HepG2 (cell line): ENCODE results near the gene ENDOD1.

Experiments used
- CTCF ChIP-seq: sonication (generic); formaldehyde crosslinking; IDR thresholded peaks from 2 replicates; pipeline ENCODE4 v1.5.0; 2020; ENCODE audit warnings: mild to moderate bottlenecking, missing genetic modification reagents, moderate library complexity
- EZH2 ChIP-seq: conservative IDR thresholded peaks from 2 replicates; pipeline ENCODE4 v1.6.1; 2012; ENCODE audit warnings: mild to moderate bottlenecking, low read depth, low read length, moderate library complexity
- FOSL2 ChIP-seq: sonication (generic); formaldehyde crosslinking; IDR thresholded peaks from 2 replicates; pipeline ENCODE4 v1.4.0; 2020; ENCODE audit warnings: missing genetic modification reagents
- HDAC6 ChIP-seq: fragments of 200-600 bp; sonication (generic); IDR thresholded peaks from 2 replicates; pipeline ENCODE4 v1.7.0; 2017; ENCODE audit warnings: mild to moderate bottlenecking, antibody characterized with exemption, low read length, low read depth
- HMG20A ChIP-seq: IDR thresholded peaks from 2 replicates; pipeline ENCODE4 v1.6.1; 2016; ENCODE audit warnings: borderline replicate concordance
- REPIN1 ChIP-seq: sonication (generic); formaldehyde crosslinking; IDR thresholded peaks from 2 replicates; pipeline ENCODE4 v1.8.0; 2022; ENCODE audit warnings: missing genetic modification reagents, low read depth, mild to moderate bottlenecking, borderline replicate concordance
- XRCC5 ChIP-seq: fragments of 200-400 bp; formaldehyde crosslinking; optimal IDR thresholded peaks from 2 replicates; pipeline ENCODE3; 2017; ENCODE audit warnings: mild to moderate bottlenecking, low read length
- TF ChIP-seq, protein P1 (sequence below): sonication (generic); formaldehyde crosslinking; IDR thresholded peaks from 2 replicates; pipeline ENCODE4 v1.4.0; 2020; ENCODE audit warnings: missing genetic modification reagents, borderline replicate concordance

DNA sequence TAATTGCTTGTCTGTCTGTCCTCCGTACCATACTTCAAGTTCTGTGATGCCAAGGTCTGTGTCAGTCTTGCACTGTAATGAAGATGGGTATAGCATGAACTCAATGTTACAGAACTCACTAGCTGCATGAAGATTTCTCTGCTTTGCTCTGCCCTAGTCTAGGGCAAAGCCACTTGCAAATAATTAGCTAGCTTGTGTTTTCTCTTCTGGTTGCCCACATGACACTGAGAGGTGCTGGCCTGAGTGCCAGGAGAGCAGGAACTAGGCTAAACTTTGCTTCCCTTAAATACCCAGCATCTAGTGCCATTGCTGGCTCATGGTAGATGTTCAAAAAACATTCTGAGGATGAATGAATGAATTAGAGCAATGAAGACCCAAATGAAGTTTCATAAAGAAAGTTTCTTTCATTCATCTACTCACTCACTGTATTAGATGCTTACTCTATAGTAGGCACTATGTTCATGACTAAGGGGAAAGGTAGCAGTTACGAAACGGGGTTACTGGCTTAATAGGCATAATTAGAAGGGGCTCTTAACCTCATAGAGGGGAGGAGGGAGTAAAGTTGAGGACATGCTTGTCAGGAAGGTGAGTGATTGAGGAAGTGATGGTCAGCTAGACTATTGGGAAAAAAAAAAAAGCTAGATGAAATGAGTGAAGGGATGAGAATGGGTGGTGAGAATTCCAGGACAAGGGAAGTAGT is 4.4 kb upstream of the ENDOD1 start:
- TF ChIP-seq REPIN1 (CRISPR knock-in tag) (no peak), FOSL2 (CRISPR knock-in tag) (no peak), HDAC6 (no peak), CTCF (CRISPR knock-in tag) (no peak), XRCC5 (no peak), HMG20A (no peak), EZH2 (no peak)
- TF ChIP-seq, protein P1, sequence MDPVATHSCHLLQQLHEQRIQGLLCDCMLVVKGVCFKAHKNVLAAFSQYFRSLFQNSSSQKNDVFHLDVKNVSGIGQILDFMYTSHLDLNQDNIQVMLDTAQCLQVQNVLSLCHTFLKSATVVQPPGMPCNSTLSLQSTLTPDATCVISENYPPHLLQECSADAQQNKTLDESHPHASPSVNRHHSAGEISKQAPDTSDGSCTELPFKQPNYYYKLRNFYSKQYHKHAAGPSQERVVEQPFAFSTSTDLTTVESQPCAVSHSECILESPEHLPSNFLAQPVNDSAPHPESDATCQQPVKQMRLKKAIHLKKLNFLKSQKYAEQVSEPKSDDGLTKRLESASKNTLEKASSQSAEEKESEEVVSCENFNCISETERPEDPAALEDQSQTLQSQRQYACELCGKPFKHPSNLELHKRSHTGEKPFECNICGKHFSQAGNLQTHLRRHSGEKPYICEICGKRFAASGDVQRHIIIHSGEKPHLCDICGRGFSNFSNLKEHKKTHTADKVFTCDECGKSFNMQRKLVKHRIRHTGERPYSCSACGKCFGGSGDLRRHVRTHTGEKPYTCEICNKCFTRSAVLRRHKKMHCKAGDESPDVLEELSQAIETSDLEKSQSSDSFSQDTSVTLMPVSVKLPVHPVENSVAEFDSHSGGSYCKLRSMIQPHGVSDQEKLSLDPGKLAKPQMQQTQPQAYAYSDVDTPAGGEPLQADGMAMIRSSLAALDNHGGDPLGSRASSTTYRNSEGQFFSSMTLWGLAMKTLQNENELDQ (CRISPR knock-in tag), result no peak
